Omental fat pad (tissue), 4 donors: Measurements from ENCODE around the gene SYK. TPM values are rescaled to one million over a fixed set of nuclear protein-coding genes. Genes with fewer than 3 reads are reported as not detected.
"Not testable (repeated sequence)": the region's sequence is repeated elsewhere in the genome, so short reads cannot be mapped to it uniquely, and the experiment has no call there.

Experiments used
- ATAC-seq: fragments of 150-250 bp; one replicate; pipeline ENCODE4 v1.9.1; 2016; ENCODE audit warnings: mild to moderate bottlenecking, moderate library complexity; ENCODE audit not compliant: low FRiP score
- DNase-seq: peaks from one replicate; pipeline ENCODE4 v3.0.0-alpha.2; 2019; ENCODE audit warnings: low spot score
- CTCF ChIP-seq, 3 donors: fragments of 450-650 bp; IDR thresholded peaks; one replicate each; pipeline ENCODE4 v1.5.1; 2016 to 2017; ENCODE audit warnings: antibody characterized with exemption in 3 of 3, mild to moderate bottlenecking in 3 of 3, moderate library complexity in 2 of 3
- total RNA-seq, 4 donors: library from RNA; depleted of rRNA; stranded (reverse); fragments of >200 nt; gene quantifications; one replicate each; pipeline ENCODE4 v1.1.0, GENCODE V29; 2016

The SYK gene
- total RNA-seq = 10 to 100 TPM; 12.4 to 36.1 (median 25.9) TPM

- no peak for DNase-seq
- ATAC-seq = no peak
These were observed at the start of gene SYK for GRCh38 chr9:90801241-90801972. Gene SYK, plus strand, starts transcription at chr9:90801819. Its CDS starts 42,080 bp downstream, at chr9:90843899.

GRCh38 chr9:90755514-90756371 is 45.9 kb upstream of the SYK start:
- ATAC-seq, DNase-seq: not testable (repeated sequence)

More at GRCh38 chr9:90801241-90801972, at the start of gene SYK:
- no peak for TF ChIP-seq CTCF (IDR thresholded peaks at IDR 0.05)

GRCh38 chr9:90760577-90760976 is 41.0 kb upstream of the SYK start:
- not testable (repeated sequence) for ATAC-seq, DNase-seq

GRCh38 chr9:90766731-90767130 is 34.9 kb upstream of the SYK start:
- TF ChIP-seq CTCF (IDR thresholded peaks at IDR 0.05) = no peak
- DNase-seq (no peak), ATAC-seq (no peak)

- no peak for TF ChIP-seq CTCF (IDR thresholded peaks at IDR 0.05)
- ATAC-seq = no peak
- no peak for DNase-seq
These were observed 34.0 kb upstream of the SYK start for GRCh38 chr9:90767523-90768100.

GRCh38 chr9:90770182-90770738 is 31.4 kb upstream of the SYK start:
- no peak for ATAC-seq
- no peak for TF ChIP-seq CTCF (IDR thresholded peaks at IDR 0.05)

GRCh38 chr9:90770927-90771326 is 30.7 kb upstream of the SYK start:
- DNase-seq (no peak), ATAC-seq (no peak)
- TF ChIP-seq CTCF (IDR thresholded peaks at IDR 0.05) = no peak

More at GRCh38 chr9:90770182-90770738, 31.4 kb upstream of the SYK start:
- DNase-seq = no peak
